ENCODE measurements around the gene ALS2CL.

DNA sequence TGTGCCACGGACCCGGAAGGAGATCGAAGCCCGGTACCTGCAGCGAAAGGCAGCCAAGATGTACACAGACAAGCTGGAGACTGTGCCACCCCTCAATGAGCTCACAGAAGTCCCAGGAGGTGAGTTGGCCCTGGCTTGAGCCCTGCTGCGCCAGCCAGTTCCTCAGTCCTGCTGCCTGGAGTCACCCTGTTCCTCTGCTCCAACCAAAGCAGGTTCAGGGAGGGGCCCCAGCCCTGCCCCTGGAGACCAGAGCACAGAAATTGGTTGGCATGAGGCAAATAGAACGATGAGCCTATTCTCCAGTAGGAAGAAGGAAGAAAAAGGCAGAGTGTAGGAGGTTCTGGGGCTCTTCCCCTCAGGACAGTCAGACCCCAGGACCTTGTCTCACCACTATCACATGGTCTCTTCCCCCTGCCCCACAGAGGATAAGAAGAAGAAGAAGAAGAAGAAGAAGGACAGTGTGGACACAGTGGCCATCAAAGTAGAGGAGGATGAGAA lies 15.7 kb upstream of the ALS2CL start:
- no peak for TF ChIP-seq L3MBTL2 (conservative IDR thresholded peaks at IDR 0.05)
- TF ChIP-seq, protein P1, sequence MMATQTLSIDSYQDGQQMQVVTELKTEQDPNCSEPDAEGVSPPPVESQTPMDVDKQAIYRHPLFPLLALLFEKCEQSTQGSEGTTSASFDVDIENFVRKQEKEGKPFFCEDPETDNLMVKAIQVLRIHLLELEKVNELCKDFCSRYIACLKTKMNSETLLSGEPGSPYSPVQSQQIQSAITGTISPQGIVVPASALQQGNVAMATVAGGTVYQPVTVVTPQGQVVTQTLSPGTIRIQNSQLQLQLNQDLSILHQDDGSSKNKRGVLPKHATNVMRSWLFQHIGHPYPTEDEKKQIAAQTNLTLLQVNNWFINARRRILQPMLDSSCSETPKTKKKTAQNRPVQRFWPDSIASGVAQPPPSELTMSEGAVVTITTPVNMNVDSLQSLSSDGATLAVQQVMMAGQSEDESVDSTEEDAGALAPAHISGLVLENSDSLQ (IDR thresholded peaks at IDR 0.05): no peak
- no peak for TF ChIP-seq FOXK2 (IDR thresholded peaks at IDR 0.05)
- TF ChIP-seq NFRKB (IDR thresholded peaks at IDR 0.05): no peak
- TF ChIP-seq ELF4 (IDR thresholded peaks at IDR 0.05): no peak
- no peak for TF ChIP-seq TARDBP (IDR thresholded peaks at IDR 0.05)
- TF ChIP-seq CTBP1 (IDR thresholded peaks at IDR 0.05; ENCODE audit: borderline replicate concordance): no peak
- TF ChIP-seq BHLHE40 (IDR thresholded peaks at IDR 0.05; ENCODE audit: borderline replicate concordance): no peak
- TF ChIP-seq FOXA1 (IDR thresholded peaks at IDR 0.05): no peak
